Neural progenitor cell (in vitro differentiated cells): ENCODE data around the gene RETREG3. TPM values are rescaled to one million over a fixed set of nuclear protein-coding genes. Genes with fewer than 3 reads are reported as not detected.

ENCODE experiments used
- DNase-seq: peaks from one replicate; pipeline ENCODE4 v3.0.0-alpha.2; 2016; ENCODE audit warnings: low spot score
- H2AFZ ChIP-seq: fragments of 200-600 bp; sonication (generic); replicated peaks from 2 replicates; pipeline ENCODE4 v1.6.1; 2016; ENCODE audit warnings: antibody characterized with exemption
- H3F3A ChIP-seq: fragments of 200-600 bp; sonication (generic); 2 replicates; pipeline ENCODE4 v1.6.1; 2016; ENCODE audit warnings: antibody characterized with exemption, low read depth
- H3K27ac ChIP-seq: fragments of 200-600 bp; sonication (generic); 2 replicates; pipeline ENCODE4 v1.5.1; 2016; ENCODE audit warnings: mild to moderate bottlenecking
- H3K27me3 ChIP-seq: fragments of 200-600 bp; sonication (generic); 2 replicates; pipeline ENCODE4 v1.6.1; 2016; ENCODE audit warnings: mild to moderate bottlenecking, moderate library complexity
- H3K36me3 ChIP-seq: fragments of 200-600 bp; sonication (generic); 2 replicates; pipeline ENCODE4 v1.5.1; 2016
- H3K4me1 ChIP-seq: fragments of 200-600 bp; sonication (generic); 2 replicates; pipeline ENCODE4 v1.6.1; 2016; ENCODE audit warnings: mixed run types
- H3K4me2 ChIP-seq: fragments of 200-600 bp; sonication (generic); 2 replicates; pipeline ENCODE4 v1.6.1; 2016
- H3K4me3 ChIP-seq: fragments of 200-600 bp; sonication (generic); 2 replicates; pipeline ENCODE4 v1.5.1; 2016
- H3K79me2 ChIP-seq: fragments of 200-600 bp; sonication (generic); 2 replicates; pipeline ENCODE4 v1.6.1; 2016; ENCODE audit warnings: low read depth
- H3K9ac ChIP-seq: fragments of 200-600 bp; sonication (generic); 2 replicates; pipeline ENCODE4 v1.6.1; 2016
- H3K9me3 ChIP-seq: fragments of 200-600 bp; sonication (generic); 2 replicates; pipeline ENCODE4 v1.5.1; 2016; ENCODE audit warnings: low read depth
- H4K20me1 ChIP-seq: fragments of 200-600 bp; sonication (generic); 2 replicates; pipeline ENCODE4 v1.6.1; 2016; ENCODE audit warnings: low read depth
- H3K27ac Mint-ChIP-seq: 3 replicates; pipeline ENCODE4 v1.8.0; 2021; ENCODE audit warnings: mixed read lengths
- H3K27me3 Mint-ChIP-seq: 2 replicates; pipeline ENCODE4 v1.8.0; 2022; ENCODE audit warnings: low read depth, mild to moderate bottlenecking, inconsistent platforms, moderate library complexity, mixed read lengths; ENCODE audit not compliant: insufficient read depth
- H3K36me3 Mint-ChIP-seq: 3 replicates; pipeline ENCODE4 v1.8.0; 2021; ENCODE audit warnings: mixed read lengths
- H3K4me1 Mint-ChIP-seq: 3 replicates; pipeline ENCODE4 v1.8.0; 2021; ENCODE audit warnings: mixed read lengths
- H3K4me3 Mint-ChIP-seq: 3 replicates; pipeline ENCODE4 v1.8.0; 2021; ENCODE audit warnings: mild to moderate bottlenecking, moderate library complexity, mixed read lengths
- H3K9me3 Mint-ChIP-seq: 3 replicates; pipeline ENCODE4 v1.8.0; 2020; ENCODE audit warnings: mixed read lengths
- EZH2 ChIP-seq: fragments of 200-600 bp; sonication (generic); IDR thresholded peaks from 2 replicates; pipeline ENCODE4 v1.6.1; 2017; ENCODE audit warnings: antibody characterized with exemption, mild to moderate bottlenecking, moderate library complexity
- EZH2phosphoT487 ChIP-seq: fragments of 200-600 bp; sonication (generic); IDR thresholded peaks from 2 replicates; pipeline ENCODE4 v1.6.1; 2017; ENCODE audit warnings: antibody characterized with exemption
- total RNA-seq: library from RNA; depleted of rRNA; stranded (reverse); fragments of >200 nt; gene quantifications from 2 replicates; pipeline ENCODE4 v1.2.3, GENCODE V29; 2015; ENCODE audit warnings: low replicate concordance
- TF ChIP-seq, protein P1 (sequence below): fragments of 200-600 bp; sonication (generic); IDR thresholded peaks from 2 replicates; pipeline ENCODE4 v1.5.1; 2017; ENCODE audit warnings: antibody characterized with exemption, mild to moderate bottlenecking

Gene RETREG3
- total RNA-seq, 1 donor from 2014 or later = 23.6 TPM

DNA sequence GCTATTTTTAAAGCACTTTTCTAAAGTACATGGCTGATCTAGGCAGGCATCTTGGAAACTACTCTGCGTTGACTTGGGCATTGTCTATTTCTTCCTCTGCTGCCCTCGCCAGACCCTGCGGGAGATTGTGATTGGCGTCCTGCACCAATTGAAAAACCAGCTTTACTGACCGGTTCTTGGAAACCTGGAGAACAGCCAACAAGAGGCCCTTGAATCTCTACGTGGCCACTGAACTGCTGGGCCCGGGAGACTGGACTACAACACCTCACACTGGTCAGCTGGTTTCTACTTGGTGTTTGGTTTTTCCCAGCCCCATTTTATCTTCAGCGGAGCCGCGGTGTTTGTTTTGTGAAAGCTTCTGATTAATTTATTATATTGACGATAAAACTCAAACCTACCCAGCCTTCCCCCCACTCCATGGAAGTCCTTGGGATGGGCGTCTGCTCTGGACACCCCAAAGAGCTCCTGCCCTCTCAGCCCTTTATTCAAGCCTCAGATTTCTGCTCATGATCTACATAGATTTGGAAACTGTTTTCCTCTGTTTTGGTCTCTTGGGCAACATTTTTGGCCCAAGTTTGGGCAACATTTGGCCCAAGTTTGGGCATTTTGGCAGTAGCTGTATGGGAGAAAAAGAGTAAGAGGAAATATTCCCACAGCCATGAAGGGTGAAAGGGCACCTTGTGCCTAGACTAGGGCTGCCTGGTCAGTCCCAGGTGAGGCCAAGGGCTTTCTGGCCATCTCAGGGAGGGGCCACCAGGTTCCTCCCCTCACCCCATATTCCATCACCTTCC lies 37.5 kb downstream of the RETREG3 start:
- peaks cover 5% of the 10 kb centered on the region for H4K20me1 ChIP-seq
- H2AFZ ChIP-seq = no peak overlapping the region
- H3K4me3 ChIP-seq = no peak overlapping the region
- DNase-seq = no peak
- H3K27ac Mint-ChIP-seq = no peak overlapping the region
- H3K36me3 ChIP-seq = peaks cover 4% of the 10 kb centered on the region
- H3K27me3 Mint-ChIP-seq = peaks cover 3% of the 10 kb centered on the region
- no peak overlapping the region for H3K4me3 Mint-ChIP-seq
- H3K4me2 ChIP-seq = no peak overlapping the region
- no peak for TF ChIP-seq EZH2phosphoT487
- TF ChIP-seq, protein P1, sequence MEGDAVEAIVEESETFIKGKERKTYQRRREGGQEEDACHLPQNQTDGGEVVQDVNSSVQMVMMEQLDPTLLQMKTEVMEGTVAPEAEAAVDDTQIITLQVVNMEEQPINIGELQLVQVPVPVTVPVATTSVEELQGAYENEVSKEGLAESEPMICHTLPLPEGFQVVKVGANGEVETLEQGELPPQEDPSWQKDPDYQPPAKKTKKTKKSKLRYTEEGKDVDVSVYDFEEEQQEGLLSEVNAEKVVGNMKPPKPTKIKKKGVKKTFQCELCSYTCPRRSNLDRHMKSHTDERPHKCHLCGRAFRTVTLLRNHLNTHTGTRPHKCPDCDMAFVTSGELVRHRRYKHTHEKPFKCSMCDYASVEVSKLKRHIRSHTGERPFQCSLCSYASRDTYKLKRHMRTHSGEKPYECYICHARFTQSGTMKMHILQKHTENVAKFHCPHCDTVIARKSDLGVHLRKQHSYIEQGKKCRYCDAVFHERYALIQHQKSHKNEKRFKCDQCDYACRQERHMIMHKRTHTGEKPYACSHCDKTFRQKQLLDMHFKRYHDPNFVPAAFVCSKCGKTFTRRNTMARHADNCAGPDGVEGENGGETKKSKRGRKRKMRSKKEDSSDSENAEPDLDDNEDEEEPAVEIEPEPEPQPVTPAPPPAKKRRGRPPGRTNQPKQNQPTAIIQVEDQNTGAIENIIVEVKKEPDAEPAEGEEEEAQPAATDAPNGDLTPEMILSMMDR = no peak
- TF ChIP-seq EZH2 = no peak
- H3K9me3 ChIP-seq = no peaks in the 10 kb centered on the region
- H3K36me3 Mint-ChIP-seq = peaks cover 31% of the 10 kb centered on the region
- peaks cover 8% of the 10 kb centered on the region for H3K4me1 ChIP-seq
- H3K9ac ChIP-seq = no peak overlapping the region
- H3F3A ChIP-seq = peaks cover 55% of the 10 kb centered on the region
- peaks cover 17% of the 10 kb centered on the region for H3K4me1 Mint-ChIP-seq
- H3K27ac ChIP-seq = no peak overlapping the region
- H3K79me2 ChIP-seq = peaks cover 28% of the 10 kb centered on the region
- H3K27me3 ChIP-seq = no peaks in the 10 kb centered on the region
- H3K9me3 Mint-ChIP-seq = no peaks in the 10 kb centered on the region

DNA sequence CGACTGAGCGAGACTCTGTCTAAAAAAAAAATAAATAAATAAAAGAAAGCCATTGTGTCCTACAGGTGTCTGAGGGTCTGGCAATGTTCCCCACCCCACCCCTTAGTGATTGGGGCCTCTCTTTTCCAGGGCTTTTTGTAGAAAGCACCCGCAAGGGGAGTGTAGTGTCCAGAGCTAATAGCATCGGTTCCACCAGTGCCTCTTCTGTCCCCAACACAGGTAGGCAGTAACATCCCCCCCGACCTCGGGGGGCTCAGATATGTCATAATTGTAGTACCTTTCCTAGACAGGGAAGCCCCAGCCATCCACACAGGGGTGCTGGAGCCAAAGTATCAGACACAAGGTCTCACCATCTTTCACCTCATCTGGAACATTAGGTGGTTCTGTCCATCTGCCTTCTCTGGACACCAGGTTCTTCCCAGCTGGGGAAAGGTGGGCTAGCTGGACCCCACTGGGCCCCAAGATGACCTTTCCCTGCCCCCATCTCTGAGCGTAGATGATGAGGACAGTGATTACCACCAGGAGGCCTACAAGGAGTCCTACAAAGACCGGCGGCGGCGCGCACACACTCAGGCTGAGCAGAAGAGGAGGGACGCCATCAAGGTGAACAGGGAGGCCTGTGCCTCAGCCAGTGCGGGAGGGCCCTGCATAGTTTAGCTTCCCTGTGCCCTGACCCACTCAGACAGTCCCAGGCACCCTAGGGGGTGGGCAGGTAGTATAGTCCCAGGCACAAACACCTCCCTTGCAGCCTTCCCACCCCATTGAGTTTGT lies 40.6 kb downstream of the RETREG3 start:
- H3K4me3 Mint-ChIP-seq = peak overlapping the region; percentile 67
- H3K79me2 ChIP-seq = peaks cover 15% of the 10 kb centered on the region

DNA sequence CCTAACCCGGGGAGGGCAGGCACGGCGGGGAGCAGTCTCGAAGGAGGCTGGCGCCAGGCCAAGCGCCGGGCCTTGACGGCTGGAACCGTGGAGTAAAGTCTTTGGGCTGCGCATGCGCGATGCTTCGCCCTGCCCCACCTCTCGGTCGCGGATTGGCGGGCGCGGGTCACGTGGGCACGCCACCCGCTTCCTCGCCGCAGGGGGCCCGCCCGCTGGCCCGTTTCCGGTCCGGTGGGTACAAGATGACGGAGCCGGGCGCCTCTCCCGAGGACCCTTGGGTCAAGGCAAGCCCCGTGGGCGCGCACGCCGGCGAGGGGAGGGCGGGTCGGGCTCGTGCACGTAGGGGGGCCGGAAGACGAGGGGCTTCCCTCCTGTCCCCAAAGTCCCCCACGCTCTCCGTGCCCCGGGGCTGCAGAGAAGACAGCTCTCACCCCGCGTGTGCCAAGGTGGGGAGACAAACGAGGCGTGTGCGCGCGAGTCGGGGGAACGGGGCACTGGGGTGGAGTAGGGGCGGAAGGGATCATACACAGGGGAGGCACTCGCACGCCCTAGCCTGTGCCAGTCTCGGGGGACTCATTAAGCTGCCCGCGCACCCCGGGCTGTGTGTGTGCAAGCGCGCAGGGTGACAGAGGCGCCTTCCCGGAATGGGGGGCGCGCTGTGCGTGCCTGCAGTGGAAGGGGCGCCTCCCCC lies 42.1 kb downstream of the RETREG3 start, which contains the start of gene MLX:
Gene MLX (plus strand): TSS at position 218 of the 691 bp plus-strand sequence. CDS start 25 bp downstream, at position 243.
- DNase-seq = peak; percentile 97
- H3K4me3 ChIP-seq = peak within 1 kb of the TSS; percentile 80
- peaks cover 47% of the 10 kb centered on the region for H3F3A ChIP-seq
- peak within 1 kb of the TSS; percentile 89 for H3K4me2 ChIP-seq
- H3K9me3 Mint-ChIP-seq = no peaks in the 10 kb centered on the region
- no peaks in the 10 kb centered on the region for H4K20me1 ChIP-seq
- peaks cover 16% of the 10 kb centered on the region for H3K36me3 Mint-ChIP-seq
- TF ChIP-seq EZH2 (no peak), EZH2phosphoT487 (no peak)
- TF ChIP-seq, protein P1 = peak; percentile 12
- peaks cover 30% of the 10 kb centered on the region for H3K79me2 ChIP-seq
- no peaks in the 10 kb centered on the region for H3K36me3 ChIP-seq
- H3K4me1 ChIP-seq = peaks cover 12% of the 10 kb centered on the region
- H3K4me1 Mint-ChIP-seq = peaks cover 23% of the 10 kb centered on the region
- peak within 1 kb of the TSS; percentile 95 for H3K4me3 Mint-ChIP-seq
- H3K27ac ChIP-seq = no peak within 1 kb of the TSS
- H3K9me3 ChIP-seq = no peaks in the 10 kb centered on the region
- H3K27me3 Mint-ChIP-seq = peaks cover 3% of the 10 kb centered on the region
- H3K27me3 ChIP-seq = no peaks in the 10 kb centered on the region
- H2AFZ ChIP-seq = peak within 1 kb of the TSS; percentile 40
- peak within 1 kb of the TSS; percentile 69 for H3K27ac Mint-ChIP-seq
- peak within 1 kb of the TSS; percentile 50 for H3K9ac ChIP-seq

More for the DNA sequence above, 40.6 kb downstream of the RETREG3 start:
- no peak for TF ChIP-seq EZH2
- TF ChIP-seq, protein P1 = no peak
- no peak for TF ChIP-seq EZH2phosphoT487
- no peak for DNase-seq
- Histone ChIP-seq H2AFZ (no peak overlapping the region), H3K4me2 (no peak overlapping the region), H3K27me3 (no peaks in the 10 kb centered on the region), H4K20me1 (no peaks in the 10 kb centered on the region), H3K9ac (no peak overlapping the region), H3K27ac (no peak overlapping the region), H3K36me3 (peaks cover 4% of the 10 kb centered on the region), H3K4me1 (peaks cover 6% of the 10 kb centered on the region), H3K4me3 (no peak overlapping the region), H3K9me3 (no peaks in the 10 kb centered on the region), H3F3A (peaks cover 54% of the 10 kb centered on the region)
- Mint-ChIP-seq H3K36me3 (peaks cover 22% of the 10 kb centered on the region), H3K9me3 (no peaks in the 10 kb centered on the region), H3K4me1 (peaks cover 14% of the 10 kb centered on the region), H3K27me3 (peaks cover 3% of the 10 kb centered on the region), H3K27ac (no peak overlapping the region)
